ENCODE data around the gene CD82. TPM values are rescaled to one million over a fixed set of nuclear protein-coding genes. Genes with fewer than 3 reads are reported as not detected.
"Not testable (repeated sequence)": the region's sequence is repeated elsewhere in the genome, so short reads cannot be mapped to it uniquely, and the experiment has no call there.

Gene CD82
- total RNA-seq, 2 experiments from 2014 or later, result 193 to 208 TPM

GRCh38 chr11:44538375-44539054, 26.9 kb upstream of the CD82 start:
- H3K9me3 Mint-ChIP-seq, result no peaks in the 10 kb centered on the region
- no peaks in the 10 kb centered on the region for H3K36me3 Mint-ChIP-seq (ENCODE audit: low read depth)
- no peaks in the 10 kb centered on the region for H3K4me1 Mint-ChIP-seq
- DNase-seq, result peak; percentile 78
- H3K27ac Mint-ChIP-seq, result no peak overlapping the region
- H3K27me3 Mint-ChIP-seq, result peaks cover 3% of the 10 kb centered on the region
- CTCF ChIA-PET, result interaction anchor here (0.9 to 8.9 kb wide), 6 partner anchors 14 to 444 kb away, joined by 3 to 104 read pairs (median 4); no protein-coding TSS in a partner anchor
- POLR2A ChIA-PET, result no interaction called here
- no peak overlapping the region for H3K4me3 Mint-ChIP-seq

- no peaks in the 10 kb centered on the region for H3K4me1 Mint-ChIP-seq
- H3K27me3 Mint-ChIP-seq, result peaks cover 3% of the 10 kb centered on the region
- no peak overlapping the region for H3K27ac Mint-ChIP-seq
- H3K4me3 Mint-ChIP-seq, result no peak overlapping the region
- no peaks in the 10 kb centered on the region for H3K36me3 Mint-ChIP-seq (ENCODE audit: low read depth)
- no peaks in the 10 kb centered on the region for H3K9me3 Mint-ChIP-seq
- ChIA-PET POLR2A (no interaction called here), CTCF (interaction anchor here (1.5 to 8.9 kb wide), 4 partner anchors 12 to 446 kb away, joined by 6 to 104 read pairs (median 10); no protein-coding TSS in a partner anchor)
- no peak for DNase-seq
Observed at GRCh38 chr11:44539971-44540370, 25.5 kb upstream of the CD82 start.

GRCh38 chr11:44540667-44541066, 24.8 kb upstream of the CD82 start:
- peaks cover 2% of the 10 kb centered on the region for H3K27me3 Mint-ChIP-seq
- H3K36me3 Mint-ChIP-seq (ENCODE audit: low read depth), result no peaks in the 10 kb centered on the region
- no peaks in the 10 kb centered on the region for H3K4me1 Mint-ChIP-seq
- H3K9me3 Mint-ChIP-seq, result no peaks in the 10 kb centered on the region
- no peak for DNase-seq
- CTCF ChIA-PET, result interaction anchor here (0.7 to 8.9 kb wide), 6 partner anchors 9 to 447 kb away, joined by 3 to 104 read pairs (median 6); no protein-coding TSS in a partner anchor
- POLR2A ChIA-PET, result no interaction called here
- H3K4me3 Mint-ChIP-seq, result no peak overlapping the region
- no peak overlapping the region for H3K27ac Mint-ChIP-seq

- H3K27ac Mint-ChIP-seq, result no peak overlapping the region
- CTCF ChIA-PET, result interaction anchor here (1.0 kb wide), 1 partner anchor 19 kb away, joined by 8 read pairs; no protein-coding TSS in a partner anchor
- no peak overlapping the region for H3K4me3 Mint-ChIP-seq
- no peaks in the 10 kb centered on the region for H3K27me3 Mint-ChIP-seq
- DNase-seq, result no peak
- no peaks in the 10 kb centered on the region for H3K4me1 Mint-ChIP-seq
- no peaks in the 10 kb centered on the region for H3K9me3 Mint-ChIP-seq
- H3K36me3 Mint-ChIP-seq (ENCODE audit: low read depth), result no peaks in the 10 kb centered on the region
- POLR2A ChIA-PET, result no interaction called here
Observed at GRCh38 chr11:44542372-44542771, 23.1 kb upstream of the CD82 start.

GRCh38 chr11:44546984-44547383, 18.5 kb upstream of the CD82 start:
- H3K4me1 Mint-ChIP-seq; DNase-seq; H3K4me3 Mint-ChIP-seq; H3K9me3 Mint-ChIP-seq; H3K27ac Mint-ChIP-seq; POLR2A ChIA-PET; H3K36me3 Mint-ChIP-seq (ENCODE audit: low read depth); H3K27me3 Mint-ChIP-seq: not testable (repeated sequence)
- CTCF ChIA-PET, result interaction anchor here (1.1 kb wide), 1 partner anchor 9 kb away, joined by 6 read pairs; no protein-coding TSS in a partner anchor

GRCh38 chr11:44547534-44547933, 17.9 kb upstream of the CD82 start:
- CTCF ChIA-PET, result interaction anchor here (1.1 kb wide), 1 partner anchor 8 kb away, joined by 6 read pairs; no protein-coding TSS in a partner anchor
- H3K4me3 Mint-ChIP-seq; POLR2A ChIA-PET; H3K27me3 Mint-ChIP-seq; H3K4me1 Mint-ChIP-seq; DNase-seq; H3K27ac Mint-ChIP-seq; H3K9me3 Mint-ChIP-seq; H3K36me3 Mint-ChIP-seq (ENCODE audit: low read depth): not testable (repeated sequence)

GRCh38 chr11:44548032-44548695, 17.3 kb upstream of the CD82 start:
- H3K4me1 Mint-ChIP-seq, result no peaks in the 10 kb centered on the region
- peaks cover 10% of the 10 kb centered on the region for H3K27me3 Mint-ChIP-seq
- no peak overlapping the region for H3K27ac Mint-ChIP-seq
- ChIA-PET POLR2A (no interaction called here), CTCF (no interaction called here)
- no peaks in the 10 kb centered on the region for H3K36me3 Mint-ChIP-seq (ENCODE audit: low read depth)
- H3K4me3 Mint-ChIP-seq, result no peak overlapping the region
- no peak for DNase-seq
- no peaks in the 10 kb centered on the region for H3K9me3 Mint-ChIP-seq

- H3K27ac Mint-ChIP-seq; H3K9me3 Mint-ChIP-seq; H3K4me1 Mint-ChIP-seq; DNase-seq; H3K36me3 Mint-ChIP-seq (ENCODE audit: low read depth); POLR2A ChIA-PET; H3K27me3 Mint-ChIP-seq; H3K4me3 Mint-ChIP-seq: not testable (repeated sequence)
- CTCF ChIA-PET, result interaction anchor here (0.9 kb wide), 1 partner anchor 131 kb away, joined by 3 read pairs; no protein-coding TSS in a partner anchor
Observed at GRCh38 chr11:44548961-44549749, 16.3 kb upstream of the CD82 start.

- ChIA-PET CTCF (interaction anchor here (1.0 kb wide), 1 partner anchor 67 kb away, joined by 5 read pairs; no protein-coding TSS in a partner anchor), POLR2A (no interaction called here)
- H3K27ac Mint-ChIP-seq, result no peak overlapping the region
- H3K36me3 Mint-ChIP-seq (ENCODE audit: low read depth), result no peaks in the 10 kb centered on the region
- peaks cover 10% of the 10 kb centered on the region for H3K27me3 Mint-ChIP-seq
- no peak overlapping the region for H3K4me3 Mint-ChIP-seq
- no peak for DNase-seq
- H3K4me1 Mint-ChIP-seq, result no peaks in the 10 kb centered on the region
- H3K9me3 Mint-ChIP-seq, result no peaks in the 10 kb centered on the region
Observed at GRCh38 chr11:44550123-44550522, 15.3 kb upstream of the CD82 start.

- H3K9me3 Mint-ChIP-seq, result no peaks in the 10 kb centered on the region
- H3K36me3 Mint-ChIP-seq (ENCODE audit: low read depth), result no peaks in the 10 kb centered on the region
- no peak overlapping the region for H3K4me3 Mint-ChIP-seq
- no peak overlapping the region for H3K27ac Mint-ChIP-seq
- CTCF ChIA-PET, result interaction anchor here (1.2 to 10.5 kb wide), 2 partner anchors 12 to 64 kb away, joined by 6 to 425 read pairs; no protein-coding TSS in a partner anchor
- POLR2A ChIA-PET, result interaction anchor here (1.5 kb wide), 1 partner anchor 60 kb away, joined by 3 read pairs; no protein-coding TSS in a partner anchor
- peaks cover 1% of the 10 kb centered on the region for H3K4me1 Mint-ChIP-seq
- H3K27me3 Mint-ChIP-seq, result peaks cover 10% of the 10 kb centered on the region
- DNase-seq, result no peak
Observed at GRCh38 chr11:44551456-44552139, 13.9 kb upstream of the CD82 start.

GRCh38 chr11:44555031-44555800, 10.2 kb upstream of the CD82 start:
- no peaks in the 10 kb centered on the region for H3K36me3 Mint-ChIP-seq (ENCODE audit: low read depth)
- POLR2A ChIA-PET, result interaction anchor here (1.1 to 1.2 kb wide), 2 partner anchors 56 to 221 kb away, joined by 3 to 4 read pairs; no protein-coding TSS in a partner anchor
- H3K4me3 Mint-ChIP-seq, result no peak overlapping the region
- DNase-seq, result no peak
- peaks cover 23% of the 10 kb centered on the region for H3K4me1 Mint-ChIP-seq
- H3K27ac Mint-ChIP-seq, result no peak overlapping the region
- peaks cover 8% of the 10 kb centered on the region for H3K27me3 Mint-ChIP-seq
- H3K9me3 Mint-ChIP-seq, result no peaks in the 10 kb centered on the region
- CTCF ChIA-PET, result interaction anchor here (0.8 to 10.5 kb wide), 8 partner anchors 8 to 460 kb away, joined by 3 to 425 read pairs (median 6); partner anchors contain the start of genes CD82 and EXT2

All from activated CD4-positive, alpha-beta memory T cell treated with anti-CD3 and anti-CD28 coated beads, Interleukin-2, amount 10 ng/mL, durations not matched to agents 7 days and 5 days (primary cell).